ENCODE results near the gene ZNF880. TPM values are rescaled to one million over a fixed set of nuclear protein-coding genes. Genes with fewer than 3 reads are reported as not detected.
A peak's percentile ranks its signal among the peaks of the same experiment; 100 is the strongest.

ZNF880 gene
- total RNA-seq, 2 experiments from 2014 or later: 11.9 to 18.8 TPM

GRCh38 chr19:52397310-52398080 is 27.8 kb downstream of the ZNF880 start, which contains the start of gene ZNF528:
Gene ZNF528 (plus strand): TSS chr19:52397849. CDS start chr19:52402014, 4,165 bp downstream.
- CTCF ChIA-PET: no interaction called here
- peaks cover 38% of the 10 kb centered on the region for H3K9me3 Mint-ChIP-seq (ENCODE audit: low read depth)
- peaks cover 18% of the 10 kb centered on the region for H3K4me1 Mint-ChIP-seq
- DNase-seq: peak; percentile 97
- H3K27ac Mint-ChIP-seq: peak within 1 kb of the TSS; percentile 90
- peaks cover 65% of the 10 kb centered on the region for H3K36me3 Mint-ChIP-seq
- peak within 1 kb of the TSS; percentile 85 for H3K4me3 Mint-ChIP-seq
- peak; percentile 100 for ATAC-seq
- no peaks in the 10 kb centered on the region for H3K27me3 Mint-ChIP-seq

- CTCF ChIA-PET: no interaction called here
- peak overlapping the region; percentile 90 for H3K27ac Mint-ChIP-seq
- peak; percentile 55 for ATAC-seq
- H3K9me3 Mint-ChIP-seq (ENCODE audit: low read depth): peaks cover 38% of the 10 kb centered on the region
- H3K27me3 Mint-ChIP-seq: no peaks in the 10 kb centered on the region
- peak overlapping the region; percentile 85 for H3K4me3 Mint-ChIP-seq
- peaks cover 67% of the 10 kb centered on the region for H3K36me3 Mint-ChIP-seq
- DNase-seq: peak; percentile 42
- peaks cover 18% of the 10 kb centered on the region for H3K4me1 Mint-ChIP-seq
These were observed 28.3 kb downstream of the ZNF880 start for GRCh38 chr19:52398081-52398441.

- Mint-ChIP-seq H3K27ac (no peak overlapping the region), H3K4me1 (no peaks in the 10 kb centered on the region), H3K27me3 (no peaks in the 10 kb centered on the region), H3K36me3 (peaks cover 70% of the 10 kb centered on the region), H3K4me3 (no peak overlapping the region), H3K9me3 (ENCODE audit: low read depth) (peaks cover 34% of the 10 kb centered on the region)
- no peak for ATAC-seq
- DNase-seq: no peak
- CTCF ChIA-PET: no interaction called here
These were observed 40.6 kb downstream of the ZNF880 start for GRCh38 chr19:52410276-52410675.

GRCh38 chr19:52415711-52416110 is 46.0 kb downstream of the ZNF880 start:
- no peak for ATAC-seq
- CTCF ChIA-PET: no interaction called here
- H3K9me3 Mint-ChIP-seq (ENCODE audit: low read depth): peaks cover 46% of the 10 kb centered on the region
- H3K27me3 Mint-ChIP-seq: no peaks in the 10 kb centered on the region
- peaks cover 19% of the 10 kb centered on the region for H3K36me3 Mint-ChIP-seq
- H3K27ac Mint-ChIP-seq: no peak overlapping the region
- DNase-seq: no peak
- no peaks in the 10 kb centered on the region for H3K4me1 Mint-ChIP-seq
- H3K4me3 Mint-ChIP-seq: no peak overlapping the region

- CTCF ChIA-PET: no interaction called here
- ATAC-seq: no peak
These were observed 59.2 kb downstream of the ZNF880 start, which contains the start of gene ZNF534 for GRCh38 chr19:52428937-52429336. Gene ZNF534 (plus strand): TSS chr19:52429148. CDS start chr19:52431475, 2,327 bp downstream.

More at GRCh38 chr19:52428937-52429336, 59.2 kb downstream of the ZNF880 start, which contains the start of gene ZNF534:
- H3K27ac Mint-ChIP-seq: no peak within 1 kb of the TSS
- peaks cover 7% of the 10 kb centered on the region for H3K36me3 Mint-ChIP-seq
- no peak for DNase-seq
- no peak within 1 kb of the TSS for H3K4me3 Mint-ChIP-seq
- H3K27me3 Mint-ChIP-seq: no peaks in the 10 kb centered on the region
- peaks cover 29% of the 10 kb centered on the region for H3K9me3 Mint-ChIP-seq (ENCODE audit: low read depth)
- no peaks in the 10 kb centered on the region for H3K4me1 Mint-ChIP-seq

Other genes starting within 250 kb of the ZNF880 start
- gene ZNF616, start 230.0 kb upstream of the ZNF880 start, total RNA-seq: 1 to 10 TPM; 6.8 to 7.8 TPM
- 10 to 100 TPM; 12.6 to 14.6 TPM for gene ZNF836, start 198.3 kb upstream of the ZNF880 start, total RNA-seq
- 100 to 1,000 TPM; 168 to 207 TPM for gene PPP2R1A, start 179.9 kb upstream of the ZNF880 start, total RNA-seq
- 10 to 100 TPM; 20.6 to 25.8 TPM for gene ZNF766, start 100.3 kb upstream of the ZNF880 start, total RNA-seq
- 10 to 100 TPM; 10.6 to 14.3 TPM for gene ZNF480, start 72.8 kb upstream of the ZNF880 start, total RNA-seq
- 1 to 10 TPM; 1.4 to 2.0 TPM for gene ZNF610, start 33.7 kb upstream of the ZNF880 start, total RNA-seq
- 10 to 100 TPM; 11.7 to 15.0 TPM for gene ZNF528, start 27.9 kb downstream of the ZNF880 start, total RNA-seq
- gene ZNF534, start 59.2 kb downstream of the ZNF880 start, total RNA-seq: not detected
- gene ZNF578, start 83.6 kb downstream of the ZNF880 start, total RNA-seq: 1 to 10 TPM; 1.8 to 1.9 TPM
- 10 to 100 TPM; 33.9 to 45.1 TPM for gene ZNF808, start 157.7 kb downstream of the ZNF880 start, total RNA-seq
- gene ZNF701, start 200.4 kb downstream of the ZNF880 start, total RNA-seq: 10 to 100 TPM; 20.4 to 30.6 TPM